Glomerular visceral epithelial cell (primary cell): ENCODE measurements around the gene GOLIM4.

Experiments used
- DNase-seq: peaks from one replicate; pipeline ENCODE4 v3.0.0-alpha.2; 2016; ENCODE audit errors: extremely low spot score

Gene GOLIM4

DNA sequence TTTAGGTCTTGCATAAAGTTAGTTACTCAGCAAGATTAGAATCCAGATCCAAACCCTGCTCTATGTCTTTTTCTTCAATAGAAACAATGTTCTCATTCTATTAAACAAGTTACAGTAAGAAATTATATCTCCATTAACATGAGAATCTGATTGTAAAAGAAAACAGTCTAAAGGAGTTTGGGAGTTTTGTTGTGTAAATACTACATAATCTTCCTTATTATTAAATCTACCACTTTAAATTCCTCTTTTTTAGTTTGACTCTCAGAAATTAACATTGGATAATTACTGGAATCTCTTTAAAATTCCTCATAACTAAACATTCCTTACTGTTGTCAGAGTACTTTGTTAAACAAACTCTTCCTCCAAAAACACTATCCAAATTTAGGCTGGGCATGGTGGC is 1.7 kb upstream of the GOLIM4 start:
- no peak for DNase-seq

DNA sequence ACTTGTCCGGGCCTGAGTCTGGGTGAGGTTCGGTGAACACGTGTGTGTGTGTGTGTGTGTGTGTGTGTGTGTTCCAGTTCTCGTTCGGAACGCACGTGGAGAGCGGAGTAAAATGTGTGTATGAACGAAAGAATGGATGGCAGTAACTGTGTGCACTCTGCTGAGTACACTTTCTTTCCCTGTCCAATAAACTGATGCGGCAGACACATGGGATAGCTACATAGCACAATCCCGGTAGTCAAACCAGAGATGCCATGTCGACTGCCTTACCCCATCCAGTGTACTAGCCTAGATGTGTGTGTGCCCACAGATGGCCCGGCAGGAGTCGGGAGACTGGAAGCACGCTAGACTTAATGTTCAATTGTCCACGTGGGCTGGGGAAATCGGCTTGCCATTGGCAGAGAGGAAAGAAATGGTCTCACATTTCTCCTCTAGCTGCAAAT is 507 bp upstream of the GOLIM4 start:
- peak; percentile 85 for DNase-seq

DNA sequence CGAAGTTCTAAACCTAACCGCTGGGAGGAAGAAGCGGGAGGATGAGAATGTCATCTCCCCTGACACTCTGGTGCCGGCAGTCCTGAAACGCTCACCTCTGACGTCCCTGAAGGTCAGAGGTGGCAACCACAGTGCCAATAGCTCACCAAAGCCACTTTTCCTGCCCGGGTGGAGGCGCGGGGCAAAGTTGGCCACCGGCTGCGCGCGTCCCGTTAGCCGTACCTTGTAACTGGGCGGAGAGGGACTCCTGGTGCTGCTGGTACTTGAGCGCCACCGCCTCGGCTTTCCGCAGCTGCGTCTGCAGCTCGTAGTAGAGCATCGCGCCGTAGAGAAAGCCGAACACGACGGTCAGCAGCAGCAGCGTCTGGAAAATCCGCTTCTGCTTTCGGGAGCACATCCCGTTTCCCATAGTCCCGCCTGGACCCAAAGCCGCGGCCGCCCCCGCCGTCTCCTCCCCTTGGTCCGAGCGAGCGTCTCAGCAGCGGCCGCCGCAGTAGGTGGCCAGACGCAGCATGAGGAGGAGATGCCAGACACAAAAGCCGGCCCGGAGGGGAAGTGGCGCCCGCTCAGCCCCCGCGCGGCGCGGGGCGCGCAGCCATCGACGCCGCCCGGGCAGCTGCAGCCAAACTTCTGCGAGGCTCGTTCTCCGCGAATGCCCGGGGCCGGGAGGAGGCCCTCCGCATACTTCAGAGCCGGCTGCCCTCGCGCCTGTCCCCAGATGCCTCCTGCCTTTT is 680 bp downstream of the GOLIM4 start:
- DNase-seq = peak; percentile 64

DNA sequence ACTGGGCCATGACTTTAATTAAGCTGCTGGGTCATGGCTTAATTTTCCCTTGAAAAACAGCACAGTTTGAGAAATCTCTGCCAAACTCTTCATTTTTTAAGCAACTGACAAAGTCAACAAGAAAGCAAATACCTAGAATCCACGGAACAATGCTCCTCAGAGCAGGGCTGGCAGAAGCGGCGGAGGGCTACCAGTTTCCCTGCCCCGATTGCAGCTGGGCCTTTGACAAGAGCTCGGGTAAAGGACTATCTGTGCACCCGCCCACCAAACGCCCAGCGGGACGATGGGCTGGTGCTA is 1.2 kb downstream of the GOLIM4 start:
- no peak for DNase-seq

DNA sequence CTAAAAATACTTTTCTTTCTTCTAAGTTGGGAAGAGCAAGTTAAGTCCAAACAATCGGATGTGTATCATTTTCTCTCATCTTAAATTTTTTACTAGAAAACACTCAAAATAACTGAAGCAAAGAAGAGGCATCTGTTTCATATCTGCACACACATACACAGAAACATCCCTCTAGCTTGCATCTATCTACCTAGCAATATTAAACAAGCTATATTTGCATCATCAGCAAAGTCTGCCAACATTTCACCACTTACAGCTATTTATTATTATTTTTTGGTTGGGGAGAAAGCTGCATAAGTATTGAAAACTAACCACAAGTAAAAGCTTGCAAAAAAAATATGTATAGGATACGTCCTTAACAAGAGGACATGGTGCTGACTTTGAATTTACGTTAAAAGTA is 1.9 kb downstream of the GOLIM4 start:
- DNase-seq = no peak

DNA sequence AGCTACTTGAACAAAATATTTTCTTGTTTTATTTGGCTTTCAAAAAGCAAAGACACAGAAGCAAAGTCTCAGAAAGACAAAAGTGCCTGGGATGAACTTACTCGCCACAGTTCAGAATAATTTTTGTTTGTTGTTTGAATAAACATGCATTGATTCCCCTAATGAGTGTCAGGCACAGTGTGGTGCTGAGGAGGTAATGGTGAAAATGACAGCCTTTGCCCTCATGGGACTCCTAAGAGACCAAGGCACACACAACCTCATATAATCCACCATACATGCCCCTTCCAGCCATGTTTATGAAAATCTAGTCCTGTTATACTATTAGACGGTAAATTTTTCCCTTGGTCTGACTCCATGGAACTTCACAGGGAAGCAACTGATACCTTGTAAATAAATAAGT is 2.5 kb downstream of the GOLIM4 start:
- DNase-seq = no peak

DNA sequence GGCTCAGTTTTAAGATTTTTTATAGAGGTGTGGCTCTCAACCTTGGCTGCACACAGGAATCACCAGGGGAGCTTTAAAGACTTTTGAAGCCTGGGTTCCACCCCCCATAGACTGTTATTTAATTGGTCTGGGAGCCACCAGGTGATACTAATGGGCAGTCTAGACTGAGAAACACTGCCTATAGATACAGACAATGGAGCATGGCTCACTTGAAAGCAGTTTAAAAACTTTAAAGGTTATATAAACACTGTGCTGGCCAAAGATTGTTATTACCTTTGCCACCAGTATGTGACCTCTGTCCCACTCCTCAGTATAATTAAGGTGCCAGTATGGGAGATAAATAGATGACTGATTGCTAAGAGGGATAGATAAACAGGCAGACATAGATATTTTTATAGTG is 3.8 kb downstream of the GOLIM4 start:
- DNase-seq = no peak

DNA sequence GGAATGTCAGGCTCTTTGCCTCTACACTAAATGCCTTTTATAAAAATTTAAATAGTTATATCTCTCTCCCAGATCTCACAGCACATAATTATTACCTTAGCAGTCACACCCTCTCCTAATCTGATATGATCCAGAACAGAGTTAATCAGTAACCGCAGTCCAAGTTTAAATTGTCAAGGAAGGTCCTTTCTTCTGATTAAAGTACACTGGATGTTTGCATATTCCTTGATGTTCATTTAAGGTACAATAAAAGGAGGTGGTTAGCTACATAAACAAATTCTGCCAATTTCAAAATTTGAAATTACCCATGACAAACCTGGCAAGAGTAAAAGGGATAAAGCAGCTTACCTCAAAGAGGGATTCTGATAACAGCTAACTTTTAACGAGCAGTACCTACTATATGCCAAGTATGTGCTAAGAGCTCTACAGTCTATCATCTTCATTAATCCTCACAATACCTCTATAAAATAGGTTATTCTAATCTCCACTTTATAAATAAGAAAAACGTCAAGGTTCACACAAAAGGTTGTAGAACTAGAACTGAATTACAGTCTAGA is 4.3 kb downstream of the GOLIM4 start:
- no peak for DNase-seq

DNA sequence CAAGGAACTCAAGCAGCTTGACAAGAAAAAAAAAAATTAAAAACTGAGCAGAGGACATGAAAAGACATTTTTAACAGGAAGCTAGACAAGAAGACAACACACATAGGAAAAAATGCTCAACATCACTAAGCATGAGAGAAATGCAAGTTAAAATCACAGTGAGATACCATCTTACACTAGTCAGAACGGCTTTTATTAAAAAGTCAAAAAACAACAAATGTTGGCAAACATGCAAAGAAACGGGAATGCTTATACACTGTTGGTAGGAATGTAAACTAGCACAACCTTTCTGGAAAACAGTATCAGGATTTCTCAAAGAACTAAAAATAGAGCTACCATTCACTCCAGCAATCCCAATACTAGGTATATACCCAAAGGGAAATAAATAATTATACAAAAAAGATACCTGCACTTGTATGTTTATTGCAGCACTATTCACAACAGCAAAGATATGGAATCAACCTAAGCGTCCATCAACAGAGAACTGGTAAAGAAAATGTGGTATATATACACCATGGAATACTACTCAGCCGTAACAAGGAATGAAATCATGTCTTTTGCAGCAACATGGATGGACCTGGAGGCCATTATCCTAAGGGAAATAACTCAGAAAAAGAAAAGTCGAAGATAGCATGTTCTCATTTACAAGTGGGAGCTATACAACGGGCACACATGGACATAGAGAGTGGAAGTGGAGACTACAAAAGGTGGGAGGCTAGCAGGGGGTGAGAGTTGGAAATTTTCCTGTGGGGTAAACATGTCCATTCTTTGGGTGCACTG is 5.2 kb downstream of the GOLIM4 start:
- DNase-seq = no peak

DNA sequence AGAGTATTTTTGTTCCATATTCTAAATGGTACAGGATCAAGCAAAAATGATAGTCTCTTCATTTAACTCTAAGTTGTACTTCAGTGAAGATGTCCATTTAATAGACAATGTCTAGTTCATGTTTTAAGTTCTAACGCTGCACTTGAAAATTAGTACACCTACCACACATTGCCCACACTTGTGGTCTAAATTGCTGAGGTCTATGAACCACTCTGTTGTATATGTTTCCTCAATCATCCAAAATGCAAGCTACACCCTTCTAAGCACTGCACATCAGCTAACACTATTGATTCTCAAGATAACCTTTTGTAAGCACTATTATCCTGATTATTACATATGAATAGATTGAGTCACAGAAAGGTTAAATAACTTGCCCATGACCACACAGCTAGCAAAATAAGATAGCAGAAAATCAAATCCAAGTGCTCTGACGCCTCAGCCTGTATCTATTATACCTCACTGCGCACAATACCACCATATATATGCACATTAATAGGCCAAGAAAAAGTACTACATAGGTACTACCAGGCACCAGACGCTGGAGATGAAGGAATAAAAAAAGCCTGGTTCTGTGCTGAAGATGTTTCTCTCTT is 6.4 kb downstream of the GOLIM4 start:
- DNase-seq = no peak

DNA sequence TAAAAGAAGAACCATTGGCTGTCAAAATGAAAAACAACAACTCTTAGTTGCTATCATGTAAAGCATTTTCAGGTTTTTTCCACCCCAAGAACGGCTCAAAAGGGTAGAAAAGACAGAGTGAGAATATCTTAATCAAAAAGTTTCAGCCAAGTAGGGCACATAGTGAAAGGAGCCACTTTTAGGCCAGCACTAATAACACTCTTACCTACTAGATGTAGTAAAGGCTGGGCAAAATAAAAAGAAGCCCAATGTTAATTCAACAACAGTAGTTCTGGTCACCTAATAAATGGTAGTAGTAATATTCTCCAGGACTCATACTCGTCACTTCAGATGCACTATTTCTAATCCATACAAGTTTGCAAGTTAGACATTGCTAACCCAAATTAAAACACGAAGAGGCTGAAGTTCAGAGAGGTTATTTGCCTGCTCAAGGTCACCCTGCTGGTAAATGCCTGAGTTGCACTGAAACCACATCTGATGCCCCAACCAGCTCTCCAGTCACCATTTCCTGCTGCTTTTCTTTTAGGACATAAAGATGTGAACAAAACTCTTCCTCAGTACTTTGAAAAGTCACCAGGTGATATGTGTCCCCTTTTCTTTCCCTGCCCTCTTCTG is 7.5 kb downstream of the GOLIM4 start:
- DNase-seq = peak; percentile 11

DNA sequence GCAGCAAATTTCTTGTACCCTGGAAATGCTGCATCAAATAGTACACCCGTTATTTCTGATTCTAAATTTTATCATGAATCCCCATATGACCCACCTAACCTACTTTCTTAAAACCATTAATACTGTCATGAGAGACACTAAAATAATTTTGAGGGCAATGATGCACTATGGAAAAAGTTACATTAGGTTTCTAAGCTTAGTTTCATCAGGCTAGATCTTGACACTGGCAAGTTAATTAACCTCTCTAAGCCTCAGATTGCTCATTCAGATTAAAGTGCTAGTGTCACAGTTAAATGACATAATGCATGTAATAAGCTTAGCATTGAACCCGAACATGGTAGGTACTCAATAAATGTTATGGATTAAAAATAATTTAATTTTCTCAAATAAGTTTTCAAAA is 8.2 kb downstream of the GOLIM4 start:
- no peak for DNase-seq

DNA sequence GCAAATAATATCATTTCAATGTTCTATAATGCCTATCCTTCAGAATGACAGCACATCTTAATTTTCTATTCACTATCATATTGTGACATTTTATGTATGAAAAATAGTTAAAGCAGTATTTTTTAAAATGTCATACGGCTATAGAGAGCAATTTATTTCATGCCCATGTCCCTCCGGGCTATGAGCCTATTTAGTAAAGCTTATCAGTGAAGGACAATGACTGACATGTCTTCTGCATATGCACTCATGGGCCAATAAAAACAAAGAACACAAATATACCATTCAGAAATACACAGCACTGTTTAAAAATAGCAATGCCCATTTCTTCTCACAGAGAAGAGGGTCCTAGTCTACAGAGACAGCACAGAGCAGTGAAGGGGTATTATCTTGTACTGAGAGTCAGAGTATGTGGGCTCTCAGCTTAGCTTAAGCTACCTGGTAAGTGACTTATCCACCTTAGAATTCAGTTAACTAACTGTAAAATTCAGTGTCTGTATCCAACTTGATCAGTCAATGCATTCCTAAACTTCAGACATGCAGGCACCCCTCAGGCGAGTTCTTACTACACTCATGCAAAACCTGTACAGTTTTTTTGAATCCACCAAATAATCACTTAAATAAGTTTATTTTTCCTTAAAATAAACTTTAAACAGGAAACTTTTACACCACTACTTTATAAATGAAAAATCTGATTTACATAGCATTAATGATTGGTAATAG is 9.0 kb downstream of the GOLIM4 start:
- no peak for DNase-seq

DNA sequence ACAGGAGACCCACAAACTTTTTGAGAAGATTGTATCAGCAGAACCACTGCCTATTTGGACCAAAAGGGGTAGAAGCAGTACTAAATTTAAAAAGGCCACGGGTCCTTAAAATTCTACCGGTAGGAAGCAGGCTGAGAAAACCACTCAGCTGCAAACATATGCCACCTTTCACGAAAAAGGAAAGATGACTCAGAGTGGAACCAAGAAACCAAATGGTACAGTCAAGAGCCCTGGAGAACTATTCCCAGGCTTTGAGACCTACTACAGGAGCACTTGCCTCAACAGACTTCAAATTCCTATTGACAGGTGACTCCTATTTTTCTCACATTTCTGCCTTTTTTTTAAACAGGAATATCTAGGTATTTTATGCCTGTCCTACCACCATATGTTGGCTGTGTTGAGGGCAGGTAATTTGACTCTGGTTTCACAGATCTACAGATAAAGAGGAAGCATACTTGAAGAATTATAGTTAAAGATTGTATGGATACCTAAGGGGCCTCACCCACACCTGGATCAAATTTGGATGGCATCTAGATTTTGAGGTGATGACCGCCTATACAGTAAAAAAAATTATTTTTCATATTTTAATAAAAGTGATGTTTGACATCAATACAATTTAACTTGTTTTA is 10.1 kb downstream of the GOLIM4 start:
- DNase-seq = no peak

DNA sequence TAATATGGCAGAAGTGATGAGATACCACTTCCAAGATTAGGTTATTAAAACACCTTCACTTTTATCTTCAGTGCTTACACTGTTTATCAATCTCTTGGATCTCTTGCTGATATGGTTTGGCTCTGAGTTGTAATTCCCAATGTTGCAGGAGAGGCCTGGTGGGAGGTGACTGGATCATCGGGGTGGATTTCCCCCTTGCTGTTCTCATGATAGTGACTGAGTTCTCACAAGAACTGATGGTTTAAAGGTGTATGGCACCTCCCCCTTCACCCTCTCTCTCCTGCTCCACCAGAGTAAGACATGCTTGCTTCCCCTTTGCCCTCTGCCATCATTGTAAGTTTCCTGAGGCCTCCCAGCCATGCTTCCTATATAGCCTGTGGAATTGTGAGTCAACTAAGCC is 11.8 kb downstream of the GOLIM4 start:
- DNase-seq = no peak

DNA sequence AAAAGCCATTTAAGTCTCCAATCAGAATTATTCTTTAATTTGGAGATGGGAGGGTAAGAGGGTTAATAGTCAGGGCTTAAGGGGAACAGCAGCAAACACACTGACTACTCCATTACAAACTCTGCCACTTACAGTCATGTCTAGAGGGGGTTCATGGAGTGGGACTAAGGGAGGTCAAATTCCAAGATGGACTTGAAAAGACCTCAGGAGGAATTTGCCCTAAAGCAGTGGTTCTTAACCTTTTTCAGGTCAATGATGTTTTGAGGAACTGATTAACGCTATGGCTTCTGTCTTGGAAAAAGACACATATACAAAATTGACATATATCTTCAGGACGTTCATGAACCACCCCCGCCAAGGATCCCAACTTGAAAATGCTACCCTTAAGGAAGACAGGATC is 13.9 kb downstream of the GOLIM4 start:
- no peak for DNase-seq

DNA sequence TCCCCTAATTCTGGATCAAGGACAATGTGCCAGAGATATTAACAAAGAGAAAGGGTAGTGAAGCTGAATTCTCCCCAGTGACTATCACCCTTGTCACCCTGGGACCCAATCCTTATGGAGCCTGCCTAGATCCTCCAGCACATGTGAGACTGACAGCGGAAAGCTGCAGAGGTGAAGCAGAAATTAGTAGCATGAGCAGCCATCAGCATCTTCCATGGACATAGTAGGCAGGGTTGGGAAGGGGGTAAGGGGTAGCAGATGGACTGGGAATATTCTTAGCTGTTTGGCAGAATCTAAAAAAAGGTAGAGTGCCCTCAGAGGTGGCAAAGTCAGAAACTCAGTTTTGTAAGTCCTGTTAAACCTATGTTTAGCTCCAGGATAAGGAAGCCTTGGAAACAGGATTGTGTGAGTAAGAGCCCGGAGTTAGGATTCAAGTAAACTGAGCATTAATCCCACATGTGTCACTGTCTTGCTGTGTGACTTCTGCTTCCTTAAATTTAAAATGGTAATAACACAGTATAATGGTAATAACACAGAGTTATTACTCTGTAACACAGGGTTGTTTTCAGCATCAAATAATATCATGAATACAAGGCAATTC is 14.5 kb downstream of the GOLIM4 start:
- DNase-seq = no peak

DNA sequence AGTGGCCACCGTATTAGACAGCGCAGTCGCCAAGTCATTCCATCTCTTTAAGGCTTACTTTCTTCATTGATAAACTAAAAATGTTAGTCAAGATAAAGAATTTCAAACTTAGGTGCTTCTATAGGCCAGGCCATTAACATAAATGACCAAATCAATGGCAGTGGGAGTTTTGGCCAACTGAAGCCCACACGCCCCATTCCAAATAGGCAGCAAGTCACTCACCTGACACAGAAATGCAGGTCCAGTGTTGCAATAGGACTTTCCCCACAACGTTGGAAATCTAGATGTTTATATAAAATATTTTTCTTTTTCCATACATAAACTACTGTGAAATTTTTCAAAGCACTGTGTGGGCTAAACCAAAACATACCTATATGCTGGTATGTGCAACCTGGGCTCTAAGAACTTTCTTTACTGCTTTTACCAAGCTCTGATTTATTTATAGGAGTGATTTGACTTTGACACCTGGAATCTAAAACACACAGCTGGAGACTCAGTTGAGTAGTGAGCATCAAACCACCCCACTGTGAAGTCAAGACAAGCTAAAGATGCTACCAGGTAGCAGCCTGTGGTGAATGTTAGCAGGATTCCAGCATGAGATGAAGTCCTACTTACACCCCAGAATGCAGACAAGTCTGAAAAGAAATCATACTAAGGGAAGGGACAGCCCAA is 15.1 kb downstream of the GOLIM4 start:
- no peak for DNase-seq

DNA sequence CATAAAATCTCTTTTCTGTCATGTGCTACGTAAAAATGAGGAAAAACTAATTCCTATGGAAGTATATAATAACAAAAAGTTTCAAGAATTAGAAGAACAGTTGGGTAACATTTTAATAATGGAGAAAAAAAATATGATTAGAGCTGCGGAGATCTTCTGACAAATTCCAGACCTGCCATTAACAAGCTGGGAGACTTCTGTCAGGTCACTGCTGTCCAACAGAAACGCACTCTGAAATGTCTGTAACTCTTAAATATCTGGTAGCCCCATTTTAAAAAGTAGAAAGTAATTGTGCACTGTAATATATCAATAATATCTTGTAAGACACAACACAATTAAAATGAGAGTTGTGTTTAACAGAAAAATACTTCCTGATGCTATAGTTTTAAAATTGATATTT is 15.7 kb downstream of the GOLIM4 start:
- no peak for DNase-seq

DNA sequence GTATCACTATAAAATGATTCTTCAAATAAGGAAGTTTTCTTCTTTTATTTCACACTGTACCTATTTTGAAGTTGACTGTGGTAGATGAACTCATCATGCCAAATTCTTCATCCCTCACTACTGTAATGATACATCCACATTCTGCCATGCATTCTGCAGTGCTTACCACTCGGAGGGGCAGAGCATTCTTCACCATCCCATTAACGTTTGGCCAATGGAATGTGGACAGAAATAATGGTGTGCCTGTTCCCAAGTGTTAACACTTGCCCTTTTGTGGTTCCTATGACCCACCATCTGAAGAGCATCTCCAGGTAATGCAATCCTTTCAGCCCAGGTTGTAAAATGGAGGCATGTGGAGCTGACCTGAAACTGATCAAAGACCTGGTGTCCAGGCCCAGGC is 18.6 kb downstream of the GOLIM4 start:
- peak; percentile 22 for DNase-seq
